ENCODE results near the gene NCBP2L.

Gene NCBP2L

DNA sequence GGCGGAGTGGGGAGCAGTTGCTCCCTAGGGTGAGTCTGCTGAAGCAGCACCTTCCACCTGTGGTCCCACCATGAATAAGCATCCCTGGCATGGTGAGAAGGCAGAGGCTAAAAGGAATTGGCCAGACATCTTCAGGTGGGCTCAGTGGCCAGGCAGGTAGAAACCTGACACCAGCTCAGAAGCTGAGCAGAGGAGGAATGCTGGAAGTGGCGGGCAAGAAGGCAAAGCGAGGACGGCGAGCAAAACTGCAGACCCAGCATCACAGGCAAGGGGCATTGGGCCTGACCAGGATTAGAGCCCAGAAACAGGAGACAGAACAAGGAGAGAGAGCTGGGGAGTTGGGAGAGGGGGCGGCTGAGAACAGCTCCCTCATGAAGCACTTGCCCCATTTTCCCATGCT is 27.3 kb upstream of the NCBP2L start:
- TF ChIP-seq, protein P1, sequence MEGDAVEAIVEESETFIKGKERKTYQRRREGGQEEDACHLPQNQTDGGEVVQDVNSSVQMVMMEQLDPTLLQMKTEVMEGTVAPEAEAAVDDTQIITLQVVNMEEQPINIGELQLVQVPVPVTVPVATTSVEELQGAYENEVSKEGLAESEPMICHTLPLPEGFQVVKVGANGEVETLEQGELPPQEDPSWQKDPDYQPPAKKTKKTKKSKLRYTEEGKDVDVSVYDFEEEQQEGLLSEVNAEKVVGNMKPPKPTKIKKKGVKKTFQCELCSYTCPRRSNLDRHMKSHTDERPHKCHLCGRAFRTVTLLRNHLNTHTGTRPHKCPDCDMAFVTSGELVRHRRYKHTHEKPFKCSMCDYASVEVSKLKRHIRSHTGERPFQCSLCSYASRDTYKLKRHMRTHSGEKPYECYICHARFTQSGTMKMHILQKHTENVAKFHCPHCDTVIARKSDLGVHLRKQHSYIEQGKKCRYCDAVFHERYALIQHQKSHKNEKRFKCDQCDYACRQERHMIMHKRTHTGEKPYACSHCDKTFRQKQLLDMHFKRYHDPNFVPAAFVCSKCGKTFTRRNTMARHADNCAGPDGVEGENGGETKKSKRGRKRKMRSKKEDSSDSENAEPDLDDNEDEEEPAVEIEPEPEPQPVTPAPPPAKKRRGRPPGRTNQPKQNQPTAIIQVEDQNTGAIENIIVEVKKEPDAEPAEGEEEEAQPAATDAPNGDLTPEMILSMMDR (IDR thresholded peaks at IDR 0.05; ENCODE audit: borderline replicate concordance, control extremely low read depth, extremely low read depth, insufficient read depth, missing control alignments), result no peak
- in situ Hi-C loops (cut with MboI; ENCODE audit: low sequenced_read_pairs, unreplicated experiment), result no loop called here
- DNase-seq (ENCODE audit: low spot score), result no peak

DNA sequence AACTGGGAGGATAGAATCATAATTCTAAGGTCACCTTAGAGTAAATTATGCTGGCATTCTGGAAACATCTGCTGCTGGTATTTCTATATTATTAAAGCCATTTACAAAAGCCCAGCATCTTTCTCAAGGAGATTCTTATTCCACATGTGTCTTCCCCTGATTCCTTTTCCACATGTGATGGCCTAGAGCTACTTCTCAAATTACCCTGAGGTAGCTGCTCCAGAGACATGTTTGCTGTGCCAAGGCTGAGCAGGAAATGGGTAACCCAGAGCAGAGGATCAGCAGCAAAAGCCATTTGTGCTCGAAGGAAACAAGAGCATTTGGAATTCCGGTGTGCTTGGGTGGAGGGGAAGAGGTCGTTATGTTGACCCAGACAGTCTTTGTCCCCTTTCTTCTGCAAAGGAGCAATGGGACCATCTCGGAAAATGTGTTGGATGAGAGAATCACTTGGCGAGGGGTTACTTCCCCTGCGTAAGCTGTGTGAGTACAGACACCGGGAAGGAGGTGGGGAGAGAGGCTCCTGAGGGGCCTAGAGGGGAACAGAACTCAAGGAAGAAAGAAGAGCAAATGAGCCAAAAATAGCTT is 26.6 kb upstream of the NCBP2L start:
- no peak for DNase-seq (ENCODE audit: low spot score)
- in situ Hi-C loops (cut with MboI; ENCODE audit: low sequenced_read_pairs, unreplicated experiment), result no loop called here
- TF ChIP-seq, protein P1 (IDR thresholded peaks at IDR 0.05; ENCODE audit: borderline replicate concordance, control extremely low read depth, extremely low read depth, insufficient read depth, missing control alignments), result no peak

DNA sequence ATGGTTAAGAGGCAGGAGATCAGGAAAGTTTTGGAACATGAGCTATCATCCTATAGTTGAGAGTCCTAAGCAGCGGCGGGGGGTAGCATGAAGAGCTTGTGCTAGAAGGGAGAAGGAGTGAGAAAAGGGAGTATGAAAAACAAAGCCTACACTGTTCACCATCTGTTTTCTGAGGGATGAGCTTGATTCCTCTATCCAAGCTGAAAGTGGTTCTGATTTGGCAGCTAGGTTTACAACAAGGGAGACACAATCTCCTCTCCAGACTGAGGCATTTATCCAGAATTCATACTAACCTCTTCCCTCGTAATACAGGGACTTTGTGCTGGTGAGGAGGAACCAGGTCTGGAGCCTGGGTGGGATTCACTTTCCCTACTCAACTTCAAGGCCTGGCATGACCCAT is 25.5 kb upstream of the NCBP2L start:
- no peak for DNase-seq (ENCODE audit: low spot score)
- in situ Hi-C loops (cut with MboI; ENCODE audit: low sequenced_read_pairs, unreplicated experiment), result no loop called here
- TF ChIP-seq, protein P1 (IDR thresholded peaks at IDR 0.05; ENCODE audit: borderline replicate concordance, control extremely low read depth, extremely low read depth, insufficient read depth, missing control alignments), result no peak

DNA sequence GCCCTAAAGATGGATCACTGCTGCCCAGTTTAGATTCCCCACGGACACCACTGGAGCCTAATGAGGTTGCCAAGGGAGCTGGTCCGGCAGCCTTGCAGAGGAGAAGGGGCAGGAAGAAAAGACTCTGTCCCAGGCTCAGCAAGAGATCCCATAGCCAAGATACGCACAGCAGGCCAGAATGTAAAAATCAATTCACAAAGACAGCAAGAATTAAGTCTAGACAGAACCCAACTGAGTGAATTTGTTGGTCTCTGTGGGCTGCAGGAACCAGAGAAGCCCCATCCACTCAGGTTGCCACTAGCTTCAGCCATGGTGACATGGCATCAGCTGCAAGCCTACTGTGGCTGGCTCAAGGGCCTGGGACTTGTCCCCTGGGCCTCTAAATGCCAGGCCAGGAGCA is 24.8 kb upstream of the NCBP2L start:
- in situ Hi-C loops (cut with MboI; ENCODE audit: low sequenced_read_pairs, unreplicated experiment), result no loop called here
- DNase-seq (ENCODE audit: low spot score), result no peak
- TF ChIP-seq, protein P1 (IDR thresholded peaks at IDR 0.05; ENCODE audit: borderline replicate concordance, control extremely low read depth, extremely low read depth, insufficient read depth, missing control alignments), result no peak

DNA sequence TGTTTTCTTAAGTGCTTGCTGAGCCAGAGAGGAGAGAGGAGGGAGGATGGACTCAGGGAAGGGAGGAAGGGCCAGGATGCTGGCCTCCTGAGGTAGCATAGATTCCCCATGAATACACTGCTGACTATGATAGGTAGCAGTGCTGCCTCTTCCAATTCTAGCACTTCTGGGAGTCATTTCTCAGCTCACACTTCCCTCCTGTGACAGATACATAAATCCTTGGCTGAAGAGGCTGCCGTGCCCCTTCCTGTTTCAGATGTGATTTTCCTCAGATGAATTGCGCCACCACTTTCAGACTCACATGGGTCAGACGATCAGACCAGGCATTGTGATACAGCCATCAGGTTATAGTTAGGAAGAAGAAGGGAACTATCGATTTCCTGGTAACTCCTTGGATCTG is 24.3 kb upstream of the NCBP2L start:
- TF ChIP-seq, protein P1 (IDR thresholded peaks at IDR 0.05; ENCODE audit: borderline replicate concordance, control extremely low read depth, extremely low read depth, insufficient read depth, missing control alignments), result no peak
- in situ Hi-C loops (cut with MboI; ENCODE audit: low sequenced_read_pairs, unreplicated experiment), result no loop called here
- DNase-seq (ENCODE audit: low spot score), result no peak

DNA sequence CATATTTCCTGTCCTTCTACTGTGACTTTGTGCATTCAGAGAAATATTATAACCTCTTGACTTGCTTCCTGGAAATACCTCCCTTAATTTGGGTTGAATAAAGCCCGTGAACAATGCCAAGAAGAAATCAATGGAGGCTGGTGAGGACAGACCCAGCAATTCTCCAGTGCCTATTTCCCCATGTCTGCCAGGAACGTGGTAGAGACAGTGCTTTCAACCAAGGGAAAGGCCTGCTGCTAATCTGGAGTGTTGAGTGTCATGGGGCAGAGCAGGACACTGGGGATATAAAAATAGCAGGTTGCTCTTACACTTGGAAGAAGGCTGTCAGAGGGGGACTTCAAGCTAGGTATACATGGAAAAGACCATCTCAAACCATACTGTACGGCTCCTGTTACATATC is 21.8 kb upstream of the NCBP2L start:
- DNase-seq (ENCODE audit: low spot score), result no peak
- in situ Hi-C loops (cut with MboI; ENCODE audit: low sequenced_read_pairs, unreplicated experiment), result no loop called here
- TF ChIP-seq, protein P1 (IDR thresholded peaks at IDR 0.05; ENCODE audit: borderline replicate concordance, control extremely low read depth, extremely low read depth, insufficient read depth, missing control alignments), result no peak

Measured in GM13976 (cell line).